IMR-90 (cell line): ENCODE data around the gene ABCA9. TPM values are rescaled to one million over a fixed set of nuclear protein-coding genes. Genes with fewer than 3 reads are reported as not detected.

Source experiments
- ATAC-seq: fragments of 200-7000 bp; cut with Tn5 transposase; 2 replicates; pipeline ENCODE4 v1.9.1; 2020; ENCODE audit warnings: low read depth, mild to moderate bottlenecking, moderate library complexity
- BruUV-seq: library from RNA; stranded (reverse); fragments of 400-500 nt; replicated peaks from 2 replicates; lab custom pipeline; 2021; lab: Mats Ljungman, UMichigan
- CTCF ChIA-PET: fragments of 300-600 bp; formaldehyde crosslinking; extraction: SDS; loops from one replicate; lab custom pipeline; 2021; ENCODE audit warnings: antibody characterized with exemption; lab: Yijun Ruan, JAX
- POLR2A ChIA-PET: fragments of 300-600 bp; sonication (Branson Sonifier 250); formaldehyde crosslinking; loops from one replicate; lab custom pipeline; 2022; ENCODE audit warnings: antibody characterized with exemption; ENCODE audit not compliant: unreplicated experiment; lab: Charles Lee
- DNase-seq: peaks from one replicate; pipeline ENCODE4 v3.0.0; 2013
- H2AFZ ChIP-seq: replicated peaks from 2 replicates; pipeline ENCODE3; 2013; ENCODE audit warnings: low read length, mild to moderate bottlenecking; ENCODE audit not compliant: poor library complexity
- H2AK5ac ChIP-seq: 2 replicates; pipeline ENCODE4 v1.6.1; 2013; ENCODE audit warnings: low read depth, low read length, inconsistent platforms
- H2AK9ac ChIP-seq: replicated peaks from 2 replicates; pipeline ENCODE3; 2013; ENCODE audit warnings: mild to moderate bottlenecking, low read depth, low read length, moderate library complexity; ENCODE audit not compliant: poor library complexity
- H2BK120ac ChIP-seq: 2 replicates; pipeline ENCODE4 v1.6.1; 2013; ENCODE audit warnings: low read depth, low read length, inconsistent platforms
- H2BK15ac ChIP-seq: 3 replicates; pipeline ENCODE4 v1.6.1; 2013; ENCODE audit warnings: low read depth, low read length, inconsistent platforms
- H2BK20ac ChIP-seq: 2 replicates; pipeline ENCODE4 v1.6.1; 2013; ENCODE audit warnings: low read depth, mild to moderate bottlenecking, inconsistent platforms, low read length, moderate library complexity
- H2BK5ac ChIP-seq: 2 replicates; pipeline ENCODE4 v1.6.1; 2013; ENCODE audit warnings: mild to moderate bottlenecking, low read depth, low read length, inconsistent platforms; ENCODE audit not compliant: poor library complexity, severe bottlenecking
- H3K14ac ChIP-seq: replicated peaks from 2 replicates; pipeline ENCODE4 v1.6.1; 2013; ENCODE audit warnings: low read depth, low read length, inconsistent platforms
- H3K18ac ChIP-seq: 2 replicates; pipeline ENCODE4 v1.6.1; 2013; ENCODE audit warnings: low read depth, low read length, control low read depth
- H3K23ac ChIP-seq: 2 replicates; pipeline ENCODE4 v1.6.1; 2013; ENCODE audit warnings: low read depth, low read length, inconsistent platforms
- H3K27ac ChIP-seq: 2 replicates; pipeline ENCODE4 v1.5.1; 2013; ENCODE audit warnings: mild to moderate bottlenecking, control low read depth, low read length; ENCODE audit not compliant: insufficient read depth
- H3K27me3 ChIP-seq: 2 replicates; pipeline ENCODE4 v1.6.1; 2013; ENCODE audit warnings: low read length; ENCODE audit not compliant: control insufficient read depth, insufficient read depth
- H3K36me3 ChIP-seq: 2 replicates; pipeline ENCODE4 v1.6.1; 2013; ENCODE audit warnings: low read length, mixed read lengths; ENCODE audit not compliant: control insufficient read depth, insufficient read depth
- H3K4ac ChIP-seq: 2 replicates; pipeline ENCODE4 v1.6.1; 2013; ENCODE audit warnings: low read depth, low read length, inconsistent platforms
- H3K4me1 ChIP-seq: 2 replicates; pipeline ENCODE4 v1.6.1; 2013; ENCODE audit warnings: low read length, mixed read lengths; ENCODE audit not compliant: control insufficient read depth, insufficient read depth
- H3K4me2 ChIP-seq: 2 replicates; pipeline ENCODE4 v1.6.1; 2013; ENCODE audit warnings: low read depth, mild to moderate bottlenecking, control low read depth, low read length, moderate library complexity
- H3K4me3 ChIP-seq: 2 replicates; pipeline ENCODE4 v1.5.1; 2013; ENCODE audit warnings: low read depth, mild to moderate bottlenecking, control low read depth, low read length, moderate library complexity; ENCODE audit not compliant: insufficient read depth
- H3K56ac ChIP-seq: 2 replicates; pipeline ENCODE4 v1.6.1; 2013; ENCODE audit warnings: low read length, inconsistent platforms; ENCODE audit not compliant: insufficient read depth; ENCODE audit errors: extremely low read depth
- H3K79me1 ChIP-seq, 2 experiments: 2 replicates each; pipeline ENCODE4 v1.6.1; 2013; ENCODE audit warnings: low read length in 2 of 2, inconsistent platforms in 1 of 2, low read depth in 1 of 2
- H3K9ac ChIP-seq: 2 replicates; pipeline ENCODE4 v1.6.1; 2013; ENCODE audit warnings: low read depth, low read length, control low read depth
- H3K9me1 ChIP-seq: 2 replicates; pipeline ENCODE4 v1.6.1; 2013; ENCODE audit warnings: low read length, inconsistent platforms; ENCODE audit not compliant: insufficient read depth
- H3K9me3 ChIP-seq: 2 replicates; pipeline ENCODE4 v1.6.1; 2013; ENCODE audit warnings: low read length; ENCODE audit not compliant: control insufficient read depth, insufficient read depth
- H4K20me1 ChIP-seq: 2 replicates; pipeline ENCODE4 v1.6.1; 2013; ENCODE audit warnings: low read length, inconsistent platforms; ENCODE audit not compliant: insufficient read depth
- H4K5ac ChIP-seq: 2 replicates; pipeline ENCODE4 v1.6.1; 2013; ENCODE audit warnings: mild to moderate bottlenecking, low read depth, low read length, control low read depth
- H4K8ac ChIP-seq, 2 experiments: 2 replicates each; pipeline ENCODE4 v1.6.1; 2013; ENCODE audit warnings: low read depth in 2 of 2, low read length in 2 of 2, control low read depth in 1 of 2, inconsistent platforms in 1 of 2
- H4K91ac ChIP-seq: 2 replicates; pipeline ENCODE4 v1.6.1; 2013; ENCODE audit warnings: low read depth, low read length, inconsistent platforms; ENCODE audit not compliant: insufficient read depth
- BHLHE40 ChIP-seq: fragments of 150-350 bp; IDR thresholded peaks from 2 replicates; pipeline ENCODE4 v1.6.1; 2016; ENCODE audit warnings: mild to moderate bottlenecking, low read depth, low read length
- CEBPB ChIP-seq: IDR thresholded peaks from 2 replicates; pipeline ENCODE4 v1.6.1; 2012; ENCODE audit warnings: low read depth, low read length, improper control_type of control experiment
- CHD1 ChIP-seq: IDR thresholded peaks from 2 replicates; pipeline ENCODE4 v1.6.1; 2012; ENCODE audit warnings: low read depth, low read length, improper control_type of control experiment
- CTCF ChIP-seq: conservative IDR thresholded peaks from 2 replicates; pipeline ENCODE4 v1.5.1; 2012; ENCODE audit warnings: mild to moderate bottlenecking, low read depth, low read length, improper control_type of control experiment
- ELK1 ChIP-seq: fragments of 150-350 bp; IDR thresholded peaks from 2 replicates; pipeline ENCODE4 v1.6.1; 2016; ENCODE audit warnings: low read depth, mild to moderate bottlenecking, low read length, moderate library complexity, borderline replicate concordance
- FOS ChIP-seq: fragments of 150-350 bp; IDR thresholded peaks from 2 replicates; pipeline ENCODE4 v1.6.1; 2016; ENCODE audit warnings: low read depth, low read length
- MAFK ChIP-seq: IDR thresholded peaks from 2 replicates; pipeline ENCODE4 v1.6.1; 2012; ENCODE audit warnings: low read depth, low read length, improper control_type of control experiment
- MAZ ChIP-seq: IDR thresholded peaks from 2 replicates; pipeline ENCODE4 v1.6.1; 2012; ENCODE audit warnings: low read depth, mild to moderate bottlenecking, low read length, improper control_type of control experiment, moderate library complexity, borderline replicate concordance
- MXI1 ChIP-seq: IDR thresholded peaks from 2 replicates; pipeline ENCODE4 v1.6.1; 2012; ENCODE audit warnings: low read depth, mild to moderate bottlenecking, low read length, moderate library complexity, borderline replicate concordance
- NFE2L2 ChIP-seq: fragments of 150-350 bp; IDR thresholded peaks from 2 replicates; pipeline ENCODE4 v1.6.1; 2016; ENCODE audit warnings: low read depth, mild to moderate bottlenecking, low read length
- POLR2A ChIP-seq: IDR thresholded peaks from 2 replicates; pipeline ENCODE4 v1.6.1; 2012; ENCODE audit warnings: mild to moderate bottlenecking, low read depth, low read length
- RCOR1 ChIP-seq: IDR thresholded peaks from 2 replicates; pipeline ENCODE4 v1.6.1; 2012; ENCODE audit warnings: mild to moderate bottlenecking, low read length, improper control_type of control experiment; ENCODE audit not compliant: insufficient replicate concordance
- RFX5 ChIP-seq: IDR thresholded peaks from 2 replicates; pipeline ENCODE4 v1.8.0; 2012; ENCODE audit warnings: low read depth, mild to moderate bottlenecking, low read length, moderate library complexity
- SMC3 ChIP-seq: fragments of 150-350 bp; IDR thresholded peaks from 2 replicates; pipeline ENCODE4 v1.6.1; 2016; ENCODE audit warnings: low read depth, mild to moderate bottlenecking, antibody characterized with exemption, low read length, moderate library complexity
- USF2 ChIP-seq: fragments of 150-350 bp; IDR thresholded peaks from 2 replicates; pipeline ENCODE4 v1.6.1; 2017; ENCODE audit warnings: mild to moderate bottlenecking, antibody characterized with exemption, low read length, low read depth
- WGBS, 2 experiments: methylation state at CpG; one replicate each; pipeline versions ENCODE4 v1.1.5 to v1.1.7; 2013; ENCODE audit warnings: missing lambda C conversion rate in 2 of 2; ENCODE audit not compliant: insufficient read length in 1 of 2; ENCODE audit errors: extremely low coverage in 2 of 2; 5-methylcytosine and 5-hydroxymethylcytosine counted together
- dilution Hi-C: fragments of 300-500 bp; cut with HindIII; formaldehyde crosslinking; loops from one replicate; pipeline ENCODE4 v1.14.3; 2018; ENCODE audit warnings: low sequenced_read_pairs; ENCODE audit not compliant: unreplicated experiment
- in situ Hi-C: fragments of 300-500 bp; cut with MboI; formaldehyde crosslinking; loops from 3 replicates; pipeline ENCODE4 v1.14.3; 2019; ENCODE audit warnings: low sequenced_read_pairs, inconsistent platforms, mixed read lengths
- intact Hi-C: fragments of 100-400 bp; cut with micrococcal nuclease; formaldehyde crosslinking; loops from 2 replicates; pipeline ENCODE4 v1.10.0; 2022
- polyA plus RNA-seq, 3 experiments: library from polyadenylated mRNA; depleted of rRNA; stranded (reverse); fragments of >200 nt; gene quantifications; 2 replicates each; pipeline ENCODE4 v1.2.3, GENCODE V29; 2012; ENCODE audit warnings: low replicate concordance in 1 of 3
- total RNA-seq: library from RNA; depleted of rRNA; stranded (reverse); fragments of >200 nt; gene quantifications from 2 replicates; pipeline ENCODE4 v1.2.3, GENCODE V29; 2012

The ABCA9 gene
- total and polyA plus RNA-seq, 2 of the 4 experiments (the other 2 are of a cell fraction), result under 0.01 TPM; not detected in 1

- H2BK5ac ChIP-seq, result peak within 1 kb of the TSS; percentile 39
- no peak for TF ChIP-seq CHD1
- no peak for TF ChIP-seq CEBPB
- no peak for TF ChIP-seq POLR2A
- no peak for TF ChIP-seq NFE2L2
- TF ChIP-seq RCOR1, result no peak
- TF ChIP-seq MAZ, result no peak
- no peak for TF ChIP-seq BHLHE40
- TF ChIP-seq ELK1, result no peak
- TF ChIP-seq MAFK, result no peak
- TF ChIP-seq CTCF, result no peak
- TF ChIP-seq MXI1, result no peak
- TF ChIP-seq FOS, result no peak
- no peak for TF ChIP-seq RFX5
- TF ChIP-seq USF2, result no peak
- no peak for TF ChIP-seq SMC3
Measured at GRCh38 chr17:68955181-68955841, 105.4 kb downstream of the ABCA9 start, which contains the start of gene ABCA8. Gene ABCA8 (minus strand): TSS chr17:68955392. CDS start chr17:68942034, 13,358 bp downstream.

More at GRCh38 chr17:68955181-68955841, 105.4 kb downstream of the ABCA9 start, which contains the start of gene ABCA8:
- H3K4me1 ChIP-seq, result no peaks in the 10 kb centered on the region; the same call in 1 of the 2 replicates
- peak within 1 kb of the TSS; percentile 95 for H3K18ac ChIP-seq
- no peak within 1 kb of the TSS for H2AK9ac ChIP-seq
- H2BK120ac ChIP-seq, result no peak within 1 kb of the TSS
- H3K56ac ChIP-seq, result no peak within 1 kb of the TSS
- H3K79me1 ChIP-seq, result no peaks in the 10 kb centered on the region
- DNase-seq (peak; percentile 58), ATAC-seq (peak; percentile 73)
- no peak within 1 kb of the TSS for H3K14ac ChIP-seq
- peak within 1 kb of the TSS; percentile 78 for H3K9ac ChIP-seq
- H3K23ac ChIP-seq, result no peak within 1 kb of the TSS
- no peak within 1 kb of the TSS for H2AK5ac ChIP-seq
- peak within 1 kb of the TSS; percentile 46; the same call in 1 of the 2 replicates for H3K4me3 ChIP-seq
- no peaks in the 10 kb centered on the region for H3K27me3 ChIP-seq
- H3K27ac ChIP-seq, result peak within 1 kb of the TSS; percentile 85; the same call in 1 of the 2 replicates
- no peaks in the 10 kb centered on the region for H3K9me1 ChIP-seq
- intact Hi-C loops (no loop called here), in situ Hi-C loops (no loop called here), dilution Hi-C loops (no loop called here)
- H3K9me3 ChIP-seq, result no peaks in the 10 kb centered on the region
- no peaks in the 10 kb centered on the region for H4K20me1 ChIP-seq
- no peak within 1 kb of the TSS for H3K4ac ChIP-seq
- H2AFZ ChIP-seq, result no peak within 1 kb of the TSS
- ChIA-PET POLR2A (no interaction called here), CTCF (interaction anchor here (0.7 kb wide), 1 partner anchor 183 kb away, joined by 3 read pairs; no protein-coding TSS in a partner anchor)
- no TSS peak for BruUV-seq
- no peak within 1 kb of the TSS for H2BK20ac ChIP-seq
- H4K5ac ChIP-seq, result peak within 1 kb of the TSS; percentile 94
- H2BK15ac ChIP-seq, result no peak within 1 kb of the TSS
- peak within 1 kb of the TSS; percentile 9 to 35; a peak in 2 of 4 replicates for H4K8ac ChIP-seq
- H4K91ac ChIP-seq, result peak within 1 kb of the TSS; percentile 13; the same call in 1 of the 2 replicates
- H3K4me2 ChIP-seq, result peak within 1 kb of the TSS; percentile 94
- no CpG with 5 or more reads among the region's 4 CpGs for WGBS, 2 experiments
- no peaks in the 10 kb centered on the region for H3K36me3 ChIP-seq
